ENCODE measurements around the gene HSDL1.

HSDL1 gene

GRCh38 chr16:84175350-84176081 is 30.5 kb upstream of the HSDL1 start:
- DNase-seq, result peak; percentile 18

- no peak for DNase-seq
These were observed 29.4 kb upstream of the HSDL1 start for GRCh38 chr16:84174396-84174795.

GRCh38 chr16:84169765-84170310 is 24.9 kb upstream of the HSDL1 start:
- no peak for DNase-seq

GRCh38 chr16:84166796-84167695 is 22.1 kb upstream of the HSDL1 start:
- no peak for DNase-seq

GRCh38 chr16:84165746-84166145 is 20.8 kb upstream of the HSDL1 start:
- no peak for DNase-seq

- no peak for DNase-seq
These were observed 16.8 kb upstream of the HSDL1 start for GRCh38 chr16:84161801-84162200.

- no peak for DNase-seq
These were observed 16.1 kb upstream of the HSDL1 start for GRCh38 chr16:84161037-84161436.

GRCh38 chr16:84159800-84160199 is 14.8 kb upstream of the HSDL1 start:
- no peak for DNase-seq

- no peak for DNase-seq
These were observed 14.0 kb upstream of the HSDL1 start for GRCh38 chr16:84159007-84159406.

GRCh38 chr16:84156342-84156784 is 11.4 kb upstream of the HSDL1 start:
- DNase-seq, result no peak

GRCh38 chr16:84155771-84156170 is 10.8 kb upstream of the HSDL1 start:
- no peak for DNase-seq

GRCh38 chr16:84155226-84155625 is 10.2 kb upstream of the HSDL1 start:
- no peak for DNase-seq

GRCh38 chr16:84153660-84154214 is 8.8 kb upstream of the HSDL1 start:
- no peak for DNase-seq

- no peak for DNase-seq
These were observed 5.9 kb upstream of the HSDL1 start for GRCh38 chr16:84150926-84151325.

- no peak for DNase-seq
These were observed 643 bp downstream of the HSDL1 start for GRCh38 chr16:84144209-84144858.

GRCh38 chr16:84143784-84144199 is 1.2 kb downstream of the HSDL1 start:
- DNase-seq, result no peak

- no peak for DNase-seq
These were observed 1.9 kb downstream of the HSDL1 start for GRCh38 chr16:84143081-84143480.

- no peak for DNase-seq
These were observed 3.8 kb downstream of the HSDL1 start for GRCh38 chr16:84141143-84141670.

- no peak for DNase-seq
These were observed 5.2 kb downstream of the HSDL1 start for GRCh38 chr16:84139628-84140258.

- DNase-seq, result no peak
These were observed 6.0 kb downstream of the HSDL1 start for GRCh38 chr16:84138824-84139627.

GRCh38 chr16:84138500-84138823 is 6.5 kb downstream of the HSDL1 start:
- DNase-seq, result no peak

All from NCI-H774 (cell line).